KMS-11 (cell line): ENCODE data around the gene CDC14B.

Experiments used
- H2AFZ ChIP-seq: fragments of 200-600 bp; sonication (generic); 2 replicates; pipeline ENCODE4 v1.6.1; 2016; ENCODE audit warnings: antibody characterized with exemption, mixed run types, low read depth
- H3K27ac ChIP-seq: fragments of 200-600 bp; sonication (generic); 2 replicates; pipeline ENCODE4 v1.6.1; 2016; ENCODE audit warnings: mild to moderate bottlenecking, mixed run types
- H3K27me3 ChIP-seq: fragments of 200-600 bp; sonication (generic); 2 replicates; pipeline ENCODE4 v1.6.1; 2017; ENCODE audit warnings: mild to moderate bottlenecking, low read depth, mixed run types, moderate library complexity; ENCODE audit not compliant: insufficient read depth
- H3K36me3 ChIP-seq: fragments of 200-600 bp; sonication (generic); 2 replicates; pipeline ENCODE4 v1.6.1; 2017; ENCODE audit warnings: mild to moderate bottlenecking, mixed run types; ENCODE audit not compliant: insufficient read depth
- H3K4me1 ChIP-seq: fragments of 200-600 bp; sonication (generic); 2 replicates; pipeline ENCODE4 v1.6.1; 2016; ENCODE audit warnings: mild to moderate bottlenecking, low read depth, mixed run types; ENCODE audit not compliant: poor library complexity, severe bottlenecking
- H3K4me2 ChIP-seq: fragments of 200-600 bp; sonication (generic); 2 replicates; pipeline ENCODE4 v1.7.0; 2016; ENCODE audit warnings: mild to moderate bottlenecking, mixed run types
- H3K4me3 ChIP-seq: fragments of 200-600 bp; sonication (generic); IDR thresholded peaks from 2 replicates; pipeline ENCODE4 v1.6.1; 2017; ENCODE audit warnings: low read depth, low read length, mixed read lengths; ENCODE audit not compliant: insufficient read depth
- H3K79me2 ChIP-seq: fragments of 200-600 bp; sonication (generic); 2 replicates; pipeline ENCODE4 v1.6.1; 2016; ENCODE audit warnings: low read depth, mixed run types; ENCODE audit not compliant: insufficient read depth
- H3K9ac ChIP-seq: fragments of 200-600 bp; sonication (generic); 2 replicates; pipeline ENCODE4 v1.6.1; 2016; ENCODE audit warnings: mild to moderate bottlenecking, mixed run types
- H4K20me1 ChIP-seq: fragments of 200-600 bp; sonication (generic); 2 replicates; pipeline ENCODE4 v1.6.1; 2016; ENCODE audit warnings: mild to moderate bottlenecking, mixed run types; ENCODE audit not compliant: insufficient read depth
- CTCF ChIP-seq: fragments of 200-600 bp; sonication (generic); conservative IDR thresholded peaks from 2 replicates; pipeline ENCODE4 v1.6.1; 2017; ENCODE audit warnings: low read depth, mild to moderate bottlenecking, antibody characterized with exemption, low read length, moderate library complexity, mixed read lengths

CDC14B gene

GRCh38 chr9:96620181-96620514 is 505 bp upstream of the CDC14B start:
- peak overlapping the region; percentile 71 for H2AFZ ChIP-seq
- 0 out of 2 replicates have a peak overlapping the region, but pooled peaks have one; percentile 21 for H3K4me2 ChIP-seq
- no peaks in the 10 kb centered on the region for H3K4me1 ChIP-seq
- H3K36me3 ChIP-seq, result no peaks in the 10 kb centered on the region
- no peak overlapping the region for H3K27ac ChIP-seq
- no peaks in the 10 kb centered on the region for H3K27me3 ChIP-seq
- no peak overlapping the region for H3K9ac ChIP-seq
- no peaks in the 10 kb centered on the region for H4K20me1 ChIP-seq
- no peaks in the 10 kb centered on the region for H3K79me2 ChIP-seq
- no peak for TF ChIP-seq CTCF
- H3K4me3 ChIP-seq, result no peak overlapping the region

- H3K79me2 ChIP-seq, result no peaks in the 10 kb centered on the region
Observed at GRCh38 chr9:96619124-96619465, 548 bp downstream of the CDC14B start.

GRCh38 chr9:96618209-96619123 is 1.2 kb downstream of the CDC14B start:
- Histone ChIP-seq H3K4me2 (0 out of 2 replicates have a peak overlapping the region, but pooled peaks have one; percentile 10), H4K20me1 (no peaks in the 10 kb centered on the region), H3K9ac (no peak overlapping the region), H3K4me1 (no peaks in the 10 kb centered on the region), H3K79me2 (no peaks in the 10 kb centered on the region), H3K4me3 (no peak overlapping the region), H3K27ac (no peak overlapping the region), H2AFZ (peak overlapping the region; percentile 25; the same call in 1 of the 2 replicates), H3K36me3 (no peaks in the 10 kb centered on the region), H3K27me3 (no peaks in the 10 kb centered on the region)
- no peak for TF ChIP-seq CTCF

More at GRCh38 chr9:96619124-96619465, 548 bp downstream of the CDC14B start:
- Histone ChIP-seq H4K20me1 (no peaks in the 10 kb centered on the region), H3K36me3 (no peaks in the 10 kb centered on the region), H3K4me2 (0 out of 2 replicates have a peak overlapping the region, but pooled peaks have one; percentile 10), H3K27ac (no peak overlapping the region), H3K4me3 (no peak overlapping the region), H3K4me1 (no peaks in the 10 kb centered on the region), H3K27me3 (no peaks in the 10 kb centered on the region), H2AFZ (peak overlapping the region; percentile 25; the same call in 1 of the 2 replicates), H3K9ac (no peak overlapping the region)
- TF ChIP-seq CTCF, result no peak

- Histone ChIP-seq H3K9ac (no peak overlapping the region), H3K36me3 (no peaks in the 10 kb centered on the region), H3K79me2 (no peaks in the 10 kb centered on the region), H3K27ac (no peak overlapping the region), H3K27me3 (no peaks in the 10 kb centered on the region), H3K4me2 (no peak overlapping the region), H3K4me3 (no peak overlapping the region), H3K4me1 (no peaks in the 10 kb centered on the region), H2AFZ (no peak overlapping the region), H4K20me1 (no peaks in the 10 kb centered on the region)
- no peak for TF ChIP-seq CTCF
Observed at GRCh38 chr9:96617439-96618185, 2.0 kb downstream of the CDC14B start.
